CD14-positive monocyte (primary cell): ENCODE measurements around the gene INPP5E. TPM values are rescaled to one million over a fixed set of nuclear protein-coding genes. Genes with fewer than 3 reads are reported as not detected.

ENCODE experiments used
- DNase-seq, 3 donors: peaks; one replicate each; pipeline ENCODE4 v3.0.0-alpha.2; 2011 to 2022
- H2AFZ ChIP-seq: 2 replicates; pipeline ENCODE4 v1.6.0; 2012; ENCODE audit warnings: mild to moderate bottlenecking, low read depth, low read length, inconsistent platforms; ENCODE audit not compliant: insufficient read depth, poor library complexity, severe bottlenecking
- H3K27ac ChIP-seq, 2 donors: 1 replicate in 1 of 2; 2 replicates in 1 of 2; pipeline ENCODE4 v1.5.1; 2012 to 2013; ENCODE audit warnings: low read length in 2 of 2, control low read depth in 1 of 2, inconsistent platforms in 1 of 2, low read depth in 1 of 2, mild to moderate bottlenecking in 1 of 2
- H3K27me3 ChIP-seq, 2 donors: one replicate each; pipeline versions ENCODE4 v1.6.0 to v1.6.1; 2011 to 2013; ENCODE audit warnings: low read length in 2 of 2; ENCODE audit not compliant: control insufficient read depth in 2 of 2, insufficient read depth in 2 of 2
- H3K36me3 ChIP-seq, 2 donors: replicated peaks in 1 of 2; 1 replicate in 1 of 2; 2 replicates in 1 of 2; pipeline versions ENCODE4 v1.5.1 to v1.6.1; 2012 to 2013; ENCODE audit warnings: low read length in 2 of 2, control low read depth in 1 of 2, inconsistent platforms in 1 of 2, mild to moderate bottlenecking in 1 of 2; ENCODE audit not compliant: insufficient read depth in 2 of 2, control insufficient read depth in 1 of 2
- H3K4me1 ChIP-seq, 2 donors: 1 replicate in 1 of 2; 2 replicates in 1 of 2; pipeline versions ENCODE4 v1.5.1 to v1.6.1; 2012 to 2013; ENCODE audit warnings: low read length in 2 of 2, control low read depth in 1 of 2, inconsistent platforms in 1 of 2, mild to moderate bottlenecking in 1 of 2, moderate library complexity in 1 of 2; ENCODE audit not compliant: insufficient read depth in 2 of 2, control insufficient read depth in 1 of 2
- H3K4me2 ChIP-seq: replicated peaks from 2 replicates; pipeline ENCODE3; 2012; ENCODE audit warnings: low read length, moderate library complexity, mild to moderate bottlenecking; ENCODE audit not compliant: poor library complexity, severe bottlenecking; ENCODE audit errors: extremely low read depth
- H3K4me3 ChIP-seq, 3 experiments: fragments of 200-600 bp in 1 of 3; sonication (generic) in 1 of 3; replicated peaks in 1 of 3; 1 replicate in 2 of 3; 2 replicates in 1 of 3; pipeline ENCODE4 v1.5.1; 2011 to 2013; ENCODE audit warnings: low read length in 3 of 3, mild to moderate bottlenecking in 3 of 3, control low read depth in 2 of 3, low read depth in 2 of 3, inconsistent platforms in 1 of 3, moderate library complexity in 1 of 3
- H3K79me2 ChIP-seq: 2 replicates; pipeline ENCODE4 v1.6.0; 2012; ENCODE audit warnings: mild to moderate bottlenecking, control low read depth, inconsistent platforms, low read length, moderate library complexity; ENCODE audit not compliant: insufficient read depth
- H3K9ac ChIP-seq: 2 replicates; pipeline ENCODE4 v1.6.0; 2017; ENCODE audit warnings: low read length, mild to moderate bottlenecking; ENCODE audit not compliant: insufficient read depth, poor library complexity, severe bottlenecking
- H3K9me3 ChIP-seq, 2 donors: replicated peaks in 1 of 2; 1 replicate in 1 of 2; 2 replicates in 1 of 2; pipeline versions ENCODE4 v1.5.1 to v1.6.1; 2012 to 2013; ENCODE audit warnings: low read length in 2 of 2, control low read depth in 1 of 2; ENCODE audit not compliant: control insufficient read depth in 1 of 2, insufficient read depth in 1 of 2
- H4K20me1 ChIP-seq: 2 replicates; pipeline ENCODE4 v1.6.0; 2012; ENCODE audit warnings: mild to moderate bottlenecking, low read length, control low read depth, moderate library complexity; ENCODE audit not compliant: insufficient read depth
- H3K27ac Mint-ChIP-seq, 7 donors: one replicate each; pipeline ENCODE4 v1.8.0; 2020; ENCODE audit warnings: mild to moderate bottlenecking in 7 of 7, mixed read lengths in 7 of 7, moderate library complexity in 6 of 7, inconsistent platforms in 2 of 7
- H3K27me3 Mint-ChIP-seq, 3 donors: one replicate each; pipeline ENCODE4 v1.8.0; 2021 to 2022; ENCODE audit warnings: low read depth in 3 of 3, mild to moderate bottlenecking in 3 of 3, mixed read lengths in 3 of 3, moderate library complexity in 3 of 3, inconsistent platforms in 1 of 3
- H3K36me3 Mint-ChIP-seq, 2 donors: one replicate each; pipeline ENCODE4 v1.8.0; 2020; ENCODE audit warnings: mixed read lengths in 2 of 2, inconsistent platforms in 1 of 2, mild to moderate bottlenecking in 1 of 2
- H3K4me1 Mint-ChIP-seq: one replicate; pipeline ENCODE4 v1.8.0; 2020; ENCODE audit warnings: mild to moderate bottlenecking, mixed read lengths
- H3K4me3 Mint-ChIP-seq, 2 donors: one replicate each; pipeline ENCODE4 v1.8.0; 2020; ENCODE audit warnings: mild to moderate bottlenecking in 2 of 2, mixed read lengths in 2 of 2, moderate library complexity in 1 of 2
- H3K9me3 Mint-ChIP-seq, 7 donors: one replicate each; pipeline ENCODE4 v1.8.0; 2020 to 2022; ENCODE audit warnings: mixed read lengths in 7 of 7, mild to moderate bottlenecking in 6 of 7, moderate library complexity in 6 of 7, inconsistent platforms in 2 of 7
- WGBS: methylation state at CpG from one replicate; pipeline ENCODE4 v1.1.5; 2013; ENCODE audit warnings: missing lambda C conversion rate; ENCODE audit not compliant: insufficient coverage; 5-methylcytosine and 5-hydroxymethylcytosine counted together
- intact Hi-C, 2 donors: fragments of 100-400 bp; cut with micrococcal nuclease; formaldehyde crosslinking; loops; one replicate each; pipeline versions ENCODE4 v1.15.0 to v1.15.1; 2023
- polyA plus RNA-seq, 3 donors: library from polyadenylated mRNA; depleted of rRNA in 1 of 3; unstranded in 2 of 3; stranded (reverse) in 1 of 3; fragments of 300-500 nt in 2 of 3; fragments of >200 nt in 1 of 3; fragmentation: Illumina TruSeq in 2 of 3; gene quantifications; 1 replicate in 2 of 3; 2 replicates in 1 of 3; pipeline ENCODE4 v1.2.3, GENCODE V29; 2012 to 2021
- TF ChIP-seq, protein P1 (sequence below): fragments of 200-600 bp; IDR thresholded peaks from one replicate; pipeline ENCODE4 v1.8.0; 2022; ENCODE audit warnings: antibody characterized with exemption, mild to moderate bottlenecking

Gene INPP5E
- polyA plus RNA-seq, 3 donors, result 1.0 to 8.0 (median 1.0) TPM

DNA sequence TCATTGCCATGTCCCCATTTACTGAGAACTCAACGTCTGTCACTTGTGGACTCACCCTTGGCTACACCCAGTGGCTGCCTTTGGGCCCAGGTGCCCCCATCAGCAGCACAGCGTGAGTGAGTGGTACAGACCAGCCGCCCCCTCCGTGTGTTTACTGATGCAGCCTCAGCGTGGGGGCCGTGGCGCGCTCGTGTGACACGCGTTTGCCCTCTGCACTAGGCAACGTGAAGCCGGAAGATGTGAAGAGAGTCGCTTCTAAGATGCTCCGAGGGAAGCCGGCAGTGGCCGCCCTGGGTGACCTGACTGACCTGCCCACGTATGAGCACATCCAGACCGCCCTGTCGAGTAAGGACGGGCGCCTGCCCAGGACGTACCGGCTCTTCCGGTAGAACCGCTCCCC lies 16.8 kb downstream of the INPP5E start:
- TF ChIP-seq, protein P1, sequence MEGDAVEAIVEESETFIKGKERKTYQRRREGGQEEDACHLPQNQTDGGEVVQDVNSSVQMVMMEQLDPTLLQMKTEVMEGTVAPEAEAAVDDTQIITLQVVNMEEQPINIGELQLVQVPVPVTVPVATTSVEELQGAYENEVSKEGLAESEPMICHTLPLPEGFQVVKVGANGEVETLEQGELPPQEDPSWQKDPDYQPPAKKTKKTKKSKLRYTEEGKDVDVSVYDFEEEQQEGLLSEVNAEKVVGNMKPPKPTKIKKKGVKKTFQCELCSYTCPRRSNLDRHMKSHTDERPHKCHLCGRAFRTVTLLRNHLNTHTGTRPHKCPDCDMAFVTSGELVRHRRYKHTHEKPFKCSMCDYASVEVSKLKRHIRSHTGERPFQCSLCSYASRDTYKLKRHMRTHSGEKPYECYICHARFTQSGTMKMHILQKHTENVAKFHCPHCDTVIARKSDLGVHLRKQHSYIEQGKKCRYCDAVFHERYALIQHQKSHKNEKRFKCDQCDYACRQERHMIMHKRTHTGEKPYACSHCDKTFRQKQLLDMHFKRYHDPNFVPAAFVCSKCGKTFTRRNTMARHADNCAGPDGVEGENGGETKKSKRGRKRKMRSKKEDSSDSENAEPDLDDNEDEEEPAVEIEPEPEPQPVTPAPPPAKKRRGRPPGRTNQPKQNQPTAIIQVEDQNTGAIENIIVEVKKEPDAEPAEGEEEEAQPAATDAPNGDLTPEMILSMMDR, result no peak
- Histone ChIP-seq H3K27me3 (no peaks in the 10 kb centered on the region), H3K9me3 (no peaks in the 10 kb centered on the region), H2AFZ (no peak overlapping the region), H4K20me1 (no peaks in the 10 kb centered on the region), H3K79me2 (no peaks in the 10 kb centered on the region), H3K9ac (no peak overlapping the region), H3K4me2 (no peak overlapping the region), H3K4me1 (no peaks in the 10 kb centered on the region), H3K4me3 (no peak overlapping the region), H3K36me3 (peaks cover 60 to 74% of the 10 kb centered on the region in 2 donors), H3K27ac (no peak overlapping the region)
- intact Hi-C loops, result no loop called here
- Mint-ChIP-seq H3K36me3 (peaks cover 66 to 83% of the 10 kb centered on the region in 2 donors), H3K4me1 (no peaks in the 10 kb centered on the region), H3K9me3 (peaks cover 0 to 1% (median 0%) of the 10 kb centered on the region in 7 donors), H3K27me3 (no peaks in the 10 kb centered on the region), H3K4me3 (no peak overlapping the region), H3K27ac (no peak overlapping the region)
- DNase-seq, result no peak
- 98% methylated on average over 26 of the region's 26 CpGs for WGBS

DNA sequence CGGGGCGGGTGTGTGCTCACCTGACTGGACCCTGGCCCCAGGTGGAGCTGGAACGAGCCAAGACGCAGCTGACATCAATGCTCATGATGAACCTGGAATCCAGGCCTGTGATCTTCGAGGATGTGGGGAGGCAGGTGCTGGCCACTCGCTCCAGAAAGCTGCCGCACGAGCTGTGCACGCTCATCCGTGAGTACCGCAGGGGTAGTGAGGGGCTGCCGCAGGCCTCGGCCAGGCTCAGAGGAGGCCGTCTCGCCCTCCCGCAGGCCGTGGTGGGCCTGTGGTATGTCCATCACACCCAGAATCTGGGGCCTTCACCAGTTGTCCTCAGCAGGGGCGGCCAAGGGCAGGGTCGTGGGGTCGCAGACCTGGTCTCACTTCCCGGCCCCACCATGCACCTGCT lies 17.9 kb downstream of the INPP5E start:
- Histone ChIP-seq H4K20me1 (no peaks in the 10 kb centered on the region), H3K79me2 (no peaks in the 10 kb centered on the region), H3K27me3 (no peaks in the 10 kb centered on the region), H3K9ac (no peak overlapping the region), H3K36me3 (peaks cover 68 to 84% of the 10 kb centered on the region in 2 donors), H3K4me2 (no peak overlapping the region), H3K9me3 (no peaks in the 10 kb centered on the region), H3K4me3 (no peak overlapping the region), H2AFZ (no peak overlapping the region), H3K4me1 (no peaks in the 10 kb centered on the region), H3K27ac (no peak overlapping the region)
- intact Hi-C loops, result no loop called here
- Mint-ChIP-seq H3K27ac (no peak overlapping the region), H3K9me3 (peaks cover 0 to 1% (median 0%) of the 10 kb centered on the region in 7 donors), H3K27me3 (no peaks in the 10 kb centered on the region), H3K4me3 (no peak overlapping the region), H3K4me1 (no peaks in the 10 kb centered on the region), H3K36me3 (peaks cover 74 to 94% of the 10 kb centered on the region in 2 donors)
- TF ChIP-seq, protein P1, result no peak
- no peak for DNase-seq
- WGBS, result 96% methylated on average over 20 of the region's 21 CpGs
